OCI-M2 (cell line): ENCODE data around the gene BICDL2.
"Not testable (repeated sequence)": the region's sequence is repeated elsewhere in the genome, so short reads cannot be mapped to it uniquely, and the experiment has no call there.

Experiments used
- DNase-seq: peaks from one replicate; lab custom pipeline; 2025; ENCODE audit not compliant: unreplicated experiment; lab: John Stamatoyannopoulos, UW

BICDL2 gene

GRCh38 chr16:3036726-3037315, at the start of gene BICDL2:
BICDL2 (minus strand) TSS chr16:3036944; CDS start chr16:3035496, 1,448 bp downstream.
- no peak for DNase-seq

- no peak for DNase-seq
Observed at GRCh38 chr16:3085868-3086595, 49.3 kb upstream of the BICDL2 start.

GRCh38 chr16:3084969-3085670, 48.4 kb upstream of the BICDL2 start:
- DNase-seq: no peak

GRCh38 chr16:3084491-3084890, 47.7 kb upstream of the BICDL2 start:
- DNase-seq: no peak

DNA sequence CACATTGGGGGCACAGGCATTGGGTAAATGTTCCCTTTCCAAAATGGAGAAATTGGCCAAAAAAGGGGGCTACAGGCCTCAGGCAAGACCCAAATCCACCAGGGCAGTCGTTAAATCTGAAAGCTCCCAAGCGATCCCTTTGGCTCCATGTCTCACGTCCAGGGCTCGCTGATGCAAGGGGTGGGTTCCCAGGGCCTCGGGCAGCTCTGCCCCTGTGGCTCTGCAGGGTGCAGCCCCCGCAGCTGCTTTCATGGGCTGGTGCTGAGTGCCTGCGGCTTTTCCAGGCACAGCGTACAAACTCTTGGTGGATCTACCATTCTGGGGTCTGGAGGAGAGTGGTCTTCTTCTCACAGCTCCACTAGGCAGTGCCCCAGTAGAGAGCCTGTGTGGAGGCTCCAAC, 46.7 kb upstream of the BICDL2 start:
- not testable (repeated sequence) for DNase-seq

DNA sequence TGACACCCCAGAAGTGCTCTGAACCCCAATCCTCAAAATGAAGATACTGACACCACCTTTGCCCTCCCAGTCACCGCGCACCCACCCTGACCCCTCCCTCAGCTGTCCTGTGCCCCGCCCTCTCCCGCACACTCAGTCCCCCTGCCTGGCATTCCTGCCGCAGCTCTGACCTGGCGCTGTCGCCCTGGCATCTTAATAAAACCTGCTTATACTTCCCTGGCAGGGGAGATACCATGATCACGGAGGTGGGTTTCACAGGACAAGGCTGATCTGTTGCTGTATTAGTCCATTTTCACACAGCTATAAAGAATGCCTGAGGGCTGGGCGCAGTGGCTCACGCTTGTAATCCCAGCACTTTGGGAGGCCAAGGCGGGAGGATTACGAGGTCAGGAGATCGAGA, 45.2 kb upstream of the BICDL2 start:
- not testable (repeated sequence) for DNase-seq

- no peak for DNase-seq
Observed at GRCh38 chr16:3080024-3080423, 43.3 kb upstream of the BICDL2 start.

- DNase-seq: no peak
Observed at GRCh38 chr16:3076577-3076976, 39.8 kb upstream of the BICDL2 start.

DNA sequence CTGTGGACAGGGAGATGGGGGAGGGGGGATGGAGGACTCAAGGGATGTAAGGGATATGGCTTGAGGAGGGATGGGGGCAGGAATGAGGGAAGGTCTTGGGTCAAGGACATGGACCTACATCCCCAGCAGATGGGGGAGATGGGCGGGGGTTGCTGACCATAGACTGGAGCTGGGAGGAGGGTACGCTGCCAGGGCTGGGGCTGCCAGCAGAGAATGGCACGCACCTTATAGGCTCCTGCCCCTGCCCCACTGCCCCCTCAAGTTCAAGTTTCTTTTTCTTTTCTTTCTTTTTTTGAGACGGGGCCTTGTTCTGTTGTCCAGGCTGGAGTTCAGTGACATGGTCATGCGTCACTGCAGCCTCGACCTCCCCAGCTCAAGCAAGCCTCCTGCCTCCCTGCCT, 39.2 kb upstream of the BICDL2 start:
- DNase-seq: not testable (repeated sequence)

- no peak for DNase-seq
Observed at GRCh38 chr16:3075523-3075915, 38.8 kb upstream of the BICDL2 start.

- no peak for DNase-seq
Observed at GRCh38 chr16:3074860-3075522, 38.2 kb upstream of the BICDL2 start.

GRCh38 chr16:3073448-3073847, 36.7 kb upstream of the BICDL2 start:
- DNase-seq: no peak

- not testable (repeated sequence) for DNase-seq
Observed at GRCh38 chr16:3072576-3073263, 36.0 kb upstream of the BICDL2 start.

DNA sequence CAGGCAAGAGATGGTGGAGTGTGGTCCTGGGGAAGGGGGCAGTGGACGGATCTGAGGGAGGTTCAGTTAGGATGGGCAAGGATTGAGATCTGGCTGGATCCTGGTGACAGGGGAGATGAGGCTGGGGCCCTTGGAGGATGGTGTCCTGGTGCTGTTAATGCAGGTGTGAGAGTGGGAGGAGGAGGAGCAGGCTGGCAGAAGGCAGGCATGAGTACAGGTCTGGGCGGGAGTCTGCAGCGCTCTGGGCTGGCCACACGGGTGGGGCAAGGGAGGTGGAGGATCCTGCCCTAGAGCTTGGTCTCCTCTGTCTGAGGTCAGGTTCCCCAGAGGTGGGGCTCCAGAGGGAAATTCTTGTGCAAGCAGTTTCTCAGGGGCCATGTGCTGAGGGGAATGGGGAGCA, 35.4 kb upstream of the BICDL2 start:
- DNase-seq: not testable (repeated sequence)

GRCh38 chr16:3071655-3072054, 34.9 kb upstream of the BICDL2 start:
- DNase-seq: no peak

DNA sequence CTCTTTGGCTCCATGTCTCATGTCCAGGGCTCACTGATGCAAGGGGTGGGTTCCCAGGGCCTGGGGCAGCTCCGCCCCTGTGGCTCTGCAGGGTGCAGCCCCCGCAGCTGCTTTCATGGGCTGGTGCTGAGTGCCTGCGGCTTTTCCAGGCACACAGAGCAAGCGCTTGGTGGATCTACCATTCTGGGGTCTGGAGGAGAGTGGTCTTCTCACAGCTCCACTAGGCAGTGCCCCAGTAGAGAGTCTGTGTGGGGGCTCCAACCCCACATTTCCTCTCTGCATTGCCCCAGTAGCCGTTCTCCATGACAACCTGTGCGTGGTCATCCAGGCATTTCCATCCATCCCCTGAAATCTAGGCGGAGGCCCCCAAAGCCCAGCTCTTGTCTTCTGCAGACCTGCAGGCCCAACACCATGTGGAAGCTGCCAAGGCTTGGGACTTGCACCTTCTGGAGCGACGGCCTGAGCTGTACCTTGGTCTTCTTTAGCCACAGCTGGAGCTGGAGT, 33.9 kb upstream of the BICDL2 start:
- DNase-seq: no peak

GRCh38 chr16:3069146-3069545, 32.4 kb upstream of the BICDL2 start:
- not testable (repeated sequence) for DNase-seq

DNA sequence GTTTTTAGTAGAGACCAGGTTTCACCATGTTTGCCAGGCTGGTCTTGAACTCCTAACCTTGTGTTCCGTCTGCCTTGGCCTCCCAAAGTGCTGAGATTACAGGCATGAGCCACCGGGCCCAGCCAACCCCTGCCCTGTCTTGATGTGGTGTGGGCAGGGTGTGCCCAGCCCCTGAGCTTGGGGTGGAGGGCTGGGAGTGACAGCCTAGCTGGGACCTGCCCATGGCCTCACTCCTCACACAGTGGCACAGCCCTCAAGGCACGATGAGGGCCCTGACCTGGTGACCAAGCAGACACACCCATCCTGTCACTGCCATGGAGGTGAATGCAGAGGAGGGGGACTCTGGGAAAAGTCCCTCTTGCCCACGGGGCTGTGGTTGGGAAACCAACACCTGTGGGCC, 31.7 kb upstream of the BICDL2 start:
- DNase-seq: no peak

- no peak for DNase-seq
Observed at GRCh38 chr16:3066440-3066748, 29.6 kb upstream of the BICDL2 start.

DNA sequence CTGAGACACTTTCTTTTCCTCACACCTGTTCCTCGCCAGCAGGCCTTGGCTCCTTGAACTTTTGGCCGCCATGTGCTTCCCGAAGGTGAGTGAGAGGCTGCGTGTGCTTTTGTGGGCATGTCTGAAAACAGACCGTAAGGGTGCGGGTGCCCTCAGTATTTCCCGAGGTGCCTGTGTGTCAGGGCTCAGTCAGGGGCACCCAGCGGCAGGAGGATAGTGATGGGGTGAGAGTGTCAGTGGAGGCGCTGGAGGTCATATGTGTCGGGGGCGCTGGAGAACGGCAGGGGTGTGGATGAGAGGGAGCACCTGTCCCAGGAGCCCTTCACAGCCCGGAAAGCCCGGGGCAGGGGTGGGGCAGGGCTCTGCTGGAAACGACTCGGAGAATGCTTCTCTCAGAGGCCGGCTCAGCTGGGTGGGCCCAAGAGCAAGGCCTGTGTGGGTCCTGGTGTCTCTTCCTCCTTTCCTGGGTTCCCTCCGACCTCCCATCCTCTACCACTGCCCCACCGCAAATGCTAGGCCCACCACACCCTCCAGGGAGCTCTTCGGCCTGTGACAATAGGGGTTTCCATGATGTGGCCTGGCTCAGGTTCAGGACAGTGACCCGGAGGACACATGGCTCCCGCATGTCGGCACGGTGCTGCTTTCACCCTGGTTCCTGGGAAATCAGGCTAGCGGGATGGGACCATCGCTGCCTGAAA, 29.1 kb upstream of the BICDL2 start:
- DNase-seq: no peak
